Osteoblast (primary cell): ENCODE data around the gene CLINT1. TPM values are rescaled to one million over a fixed set of nuclear protein-coding genes. Genes with fewer than 3 reads are reported as not detected.

Experiments
- DNase-seq: peaks from one replicate; pipeline ENCODE4 v3.0.0; 2011; ENCODE audit warnings: low spot score, mixed read lengths; ENCODE audit not compliant: insufficient read length; ENCODE audit errors: missing footprints
- H2AFZ ChIP-seq: 2 replicates; pipeline ENCODE4 v1.6.0; 2011; ENCODE audit warnings: mild to moderate bottlenecking, low read length
- H3K27ac ChIP-seq: 2 replicates; pipeline ENCODE4 v1.5.1; 2011; ENCODE audit warnings: mild to moderate bottlenecking, low read depth, low read length, moderate library complexity
- H3K27me3 ChIP-seq: 2 replicates; pipeline ENCODE4 v1.6.0; 2012; ENCODE audit warnings: mild to moderate bottlenecking, control low read depth, inconsistent platforms, low read length, moderate library complexity; ENCODE audit not compliant: insufficient read depth
- H3K36me3 ChIP-seq: 2 replicates; pipeline ENCODE4 v1.5.1; 2011; ENCODE audit warnings: mild to moderate bottlenecking, low read length, control low read depth, moderate library complexity; ENCODE audit not compliant: insufficient read depth
- H3K4me1 ChIP-seq: 2 replicates; pipeline ENCODE4 v1.5.1; 2011; ENCODE audit warnings: mild to moderate bottlenecking, low read length, control low read depth, moderate library complexity; ENCODE audit not compliant: insufficient read depth
- H3K4me2 ChIP-seq: 2 replicates; pipeline ENCODE4 v1.6.0; 2011; ENCODE audit warnings: mild to moderate bottlenecking, low read length; ENCODE audit not compliant: insufficient read depth
- H3K4me3 ChIP-seq: fragments of 200-600 bp; sonication (generic); 3 replicates; pipeline ENCODE4 v1.5.1; 2012; ENCODE audit warnings: mild to moderate bottlenecking, low read length, inconsistent platforms; ENCODE audit not compliant: insufficient read depth
- H3K79me2 ChIP-seq: 2 replicates; pipeline ENCODE4 v1.6.0; 2012; ENCODE audit warnings: mild to moderate bottlenecking, low read length, control low read depth, inconsistent platforms; ENCODE audit not compliant: insufficient read depth
- H3K9me3 ChIP-seq: 2 replicates; pipeline ENCODE4 v1.5.1; 2011; ENCODE audit warnings: low read depth, low read length, control low read depth
- H4K20me1 ChIP-seq: 2 replicates; pipeline ENCODE4 v1.6.0; 2012; ENCODE audit warnings: mild to moderate bottlenecking, low read length, control low read depth; ENCODE audit not compliant: insufficient read depth
- CTCF ChIP-seq: IDR thresholded peaks from 2 replicates; pipeline ENCODE4 v1.5.1; 2011; ENCODE audit warnings: mild to moderate bottlenecking, low read depth, low read length, moderate library complexity; ENCODE audit errors: extremely low read depth
- total RNA-seq: library from RNA; depleted of rRNA; stranded (reverse); fragments of >200 nt; gene quantifications from 2 replicates; pipeline ENCODE4 v1.2.3, GENCODE V29; 2012

CLINT1 gene
- total RNA-seq, 1 donor: 85.4 TPM

DNA sequence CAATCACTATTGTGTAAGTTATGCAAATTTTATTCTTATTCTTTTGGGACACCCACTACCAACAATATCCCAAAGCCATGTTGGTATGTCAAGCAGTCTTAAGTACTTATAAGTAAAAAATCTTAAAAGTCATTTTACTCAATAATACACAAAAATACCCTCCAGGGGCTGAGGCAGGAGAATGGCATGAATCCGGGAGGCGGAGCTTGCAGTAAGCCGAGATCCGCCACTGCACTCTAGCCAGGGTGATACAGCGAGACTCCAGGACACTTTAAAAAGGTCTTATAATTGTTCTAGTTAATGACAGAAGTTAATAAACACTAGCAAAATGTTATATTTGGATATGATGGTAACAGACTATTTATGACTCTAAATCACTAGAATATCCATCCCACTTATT, 16.8 kb downstream of the CLINT1 start:
- Histone ChIP-seq H3K4me2 (no peak overlapping the region), H3K27ac (no peak overlapping the region), H3K4me1 (no peaks in the 10 kb centered on the region), H2AFZ (no peak overlapping the region), H3K9me3 (no peaks in the 10 kb centered on the region), H3K27me3 (no peaks in the 10 kb centered on the region), H3K79me2 (peaks cover 92% of the 10 kb centered on the region), H3K4me3 (no peak overlapping the region), H4K20me1 (peaks cover 73% of the 10 kb centered on the region), H3K36me3 (peaks cover 8% of the 10 kb centered on the region)
- TF ChIP-seq CTCF: no peak
- DNase-seq: no peak

GRCh38 chr5:157839157-157839795, 19.7 kb downstream of the CLINT1 start:
- Histone ChIP-seq H3K27me3 (no peaks in the 10 kb centered on the region), H3K4me3 (no peak overlapping the region), H2AFZ (no peak overlapping the region), H4K20me1 (peaks cover 79% of the 10 kb centered on the region), H3K79me2 (peaks cover 95% of the 10 kb centered on the region), H3K36me3 (peaks cover 8% of the 10 kb centered on the region), H3K9me3 (no peaks in the 10 kb centered on the region), H3K4me1 (no peaks in the 10 kb centered on the region), H3K27ac (no peak overlapping the region), H3K4me2 (no peak overlapping the region)
- no peak for DNase-seq
- TF ChIP-seq CTCF: no peak

DNA sequence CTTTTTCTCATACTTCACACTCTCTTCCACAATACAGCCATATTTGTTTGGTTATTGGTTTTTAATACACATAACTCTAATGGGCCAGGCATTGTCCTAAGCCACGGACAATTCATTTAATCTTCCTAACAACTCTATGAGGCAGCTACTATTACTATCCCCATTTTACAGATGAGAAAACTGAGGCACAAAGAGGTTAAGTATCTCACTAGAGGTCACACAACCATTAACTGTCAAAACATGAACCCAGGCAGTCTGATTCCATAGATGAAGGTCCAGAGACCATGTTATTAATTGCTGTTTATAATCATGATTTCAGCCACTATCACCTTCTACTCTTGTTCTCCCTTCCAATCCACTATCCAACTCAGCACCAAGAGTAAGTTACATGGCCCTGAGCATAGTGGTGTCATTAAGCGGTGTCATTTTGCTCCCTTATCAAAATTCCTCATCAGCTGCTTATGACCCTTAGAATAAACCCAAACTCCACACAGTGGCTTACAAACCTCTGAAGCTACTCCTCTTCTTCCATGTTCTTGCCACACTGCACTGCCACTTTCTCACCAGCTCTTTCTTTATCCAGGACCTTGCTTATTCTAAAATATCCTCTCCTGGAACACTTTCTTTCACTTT, 22.7 kb downstream of the CLINT1 start:
- H3K4me2 ChIP-seq: no peak overlapping the region
- H3K36me3 ChIP-seq: no peaks in the 10 kb centered on the region
- no peaks in the 10 kb centered on the region for H3K9me3 ChIP-seq
- H3K4me3 ChIP-seq: no peak overlapping the region
- DNase-seq: no peak
- peaks cover 94% of the 10 kb centered on the region for H3K79me2 ChIP-seq
- no peak overlapping the region for H3K27ac ChIP-seq
- peaks cover 82% of the 10 kb centered on the region for H4K20me1 ChIP-seq
- TF ChIP-seq CTCF: no peak
- H3K4me1 ChIP-seq: no peaks in the 10 kb centered on the region
- no peaks in the 10 kb centered on the region for H3K27me3 ChIP-seq
- H2AFZ ChIP-seq: no peak overlapping the region

DNA sequence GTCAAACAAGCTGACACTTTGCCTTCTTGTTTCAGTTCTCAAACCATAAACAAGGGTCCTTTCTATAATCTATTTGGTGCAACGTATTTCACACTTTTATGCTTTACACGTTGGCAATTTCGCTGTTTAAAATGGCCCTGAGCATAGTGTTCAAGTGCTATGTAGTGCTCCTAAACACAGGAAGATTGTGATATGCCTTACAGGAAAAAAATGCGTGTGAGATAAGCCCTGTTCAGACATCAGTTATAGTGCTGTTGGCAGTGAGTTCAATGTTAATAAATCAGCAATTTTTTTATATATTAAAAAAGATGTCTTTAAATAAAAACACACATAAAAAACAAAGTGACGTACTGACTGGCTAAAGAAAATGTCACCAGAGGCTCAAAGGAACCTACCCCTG, 23.9 kb downstream of the CLINT1 start:
- H4K20me1 ChIP-seq: peaks cover 78% of the 10 kb centered on the region

More for the DNA sequence above, 23.9 kb downstream of the CLINT1 start:
- Histone ChIP-seq H3K4me1 (no peaks in the 10 kb centered on the region), H3K79me2 (peaks cover 91% of the 10 kb centered on the region), H2AFZ (no peak overlapping the region), H3K36me3 (no peaks in the 10 kb centered on the region), H3K9me3 (no peaks in the 10 kb centered on the region), H3K27ac (no peak overlapping the region), H3K27me3 (no peaks in the 10 kb centered on the region), H3K4me2 (no peak overlapping the region), H3K4me3 (no peak overlapping the region)
- DNase-seq: no peak
- no peak for TF ChIP-seq CTCF
